Left lung (tissue), 10 donors: ENCODE results near the gene SLC4A3. TPM values are rescaled to one million over a fixed set of nuclear protein-coding genes. Genes with fewer than 3 reads are reported as not detected.
A peak's percentile ranks its signal among the peaks of the same experiment; 100 is the strongest.

Source experiments
- ATAC-seq: fragments of 200-7000 bp; cut with Tn5 transposase; one replicate; pipeline ENCODE4 v1.9.1; 2020; ENCODE audit warnings: moderate library complexity
- DNase-seq, 4 donors: peaks; one replicate each; pipeline ENCODE4 v3.0.0-alpha.2; 2013 to 2020
- H3K27ac ChIP-seq, 2 donors: fragments of 200-600 bp; sonication (generic) in 1 of 2; one replicate each; pipeline versions ENCODE4 v1.5.0 to v1.8.0; 2020 to 2021
- H3K27me3 ChIP-seq, 2 donors: fragments of 200-600 bp; sonication (generic) in 1 of 2; one replicate each; pipeline versions ENCODE4 v1.5.0 to v1.8.0; 2020 to 2021
- H3K36me3 ChIP-seq, 2 donors: fragments of 200-600 bp; sonication (generic) in 1 of 2; one replicate each; pipeline versions ENCODE4 v1.5.0 to v1.8.0; 2020 to 2021
- H3K4me1 ChIP-seq, 2 donors: fragments of 200-600 bp; one replicate each; pipeline ENCODE4 v1.8.0; 2021
- H3K4me3 ChIP-seq, 2 donors: fragments of 200-600 bp; sonication (generic) in 1 of 2; one replicate each; pipeline versions ENCODE4 v1.5.0 to v1.8.0; 2020 to 2021; ENCODE audit warnings: mild to moderate bottlenecking in 1 of 2
- H3K9me3 ChIP-seq, 2 donors: fragments of 200-600 bp; sonication (generic) in 1 of 2; one replicate each; pipeline versions ENCODE4 v1.5.0 to v1.8.0; 2020 to 2021
- CTCF ChIP-seq, 2 donors: fragments of 200-600 bp; sonication (generic) in 1 of 2; IDR thresholded peaks; one replicate each; pipeline versions ENCODE4 v1.5.0 to v1.8.0; 2021; ENCODE audit warnings: antibody characterized with exemption in 2 of 2
- intact Hi-C, 2 donors: fragments of 100-400 bp; cut with DNase I; formaldehyde crosslinking; loops; one replicate each; pipeline versions ENCODE4 v1.11.2 to v1.14.2; 2022
- polyA plus RNA-seq, 6 donors: library from polyadenylated mRNA; unstranded; fragments of 120-200 nt; gene quantifications; one replicate each; pipeline ENCODE4 v1.2.1, GENCODE V29; 2013; ENCODE audit not compliant: insufficient read length in 6 of 6
- total RNA-seq, 2 donors: library from RNA; stranded (reverse); fragmentation: NEBNext Ultra II Directional; extraction: Animal tissue kit (Norgen Biotek cat#: 25700); gene quantifications; one replicate each; pipeline ENCODE4 v1.2.1, GENCODE V29; 2021
- donor health status: DM: no; HTN: yes; CAD: no.
- donor health status: DM: no; HTN: no; CAD: no.

Gene SLC4A3
- total and polyA plus RNA-seq, 8 donors = 2.9 to 13.3 (median 9.8) TPM

- Histone ChIP-seq H3K9me3 (no peaks in the 10 kb centered on the region), H3K27me3 (peaks cover 0 to 42% of the 10 kb centered on the region in 2 donors), H3K4me3 (no peak overlapping the region), H3K27ac (no peak overlapping the region), H3K36me3 (no peaks in the 10 kb centered on the region), H3K4me1 (peaks cover 6 to 7% of the 10 kb centered on the region in 2 donors)
- TF ChIP-seq CTCF (IDR thresholded peaks at IDR 0.05) = no peak
- intact Hi-C loops = no loop called here
- no peak for ATAC-seq
- peak in 1 of 4 donors; percentile 20 for DNase-seq
Observed at GRCh38 chr2:219625179-219625578, 2.3 kb upstream of the SLC4A3 start.

- no peak overlapping the region for H3K4me3 ChIP-seq
- intact Hi-C loops = no loop called here
- H3K27me3 ChIP-seq = peaks cover 0 to 48% of the 10 kb centered on the region in 2 donors
- H3K36me3 ChIP-seq = no peaks in the 10 kb centered on the region
- no peak for TF ChIP-seq CTCF (IDR thresholded peaks at IDR 0.05)
- H3K9me3 ChIP-seq = no peaks in the 10 kb centered on the region
- peaks cover 6 to 7% of the 10 kb centered on the region in 2 donors for H3K4me1 ChIP-seq
- ATAC-seq = no peak
- DNase-seq = no peak
- H3K27ac ChIP-seq = no peak overlapping the region
Observed at GRCh38 chr2:219626540-219626939, 890 bp upstream of the SLC4A3 start.

GRCh38 chr2:219628235-219628985 lies 980 bp downstream of the SLC4A3 start:
- DNase-seq = peak in 1 of 4 donors; percentile 76
- H3K27me3 ChIP-seq = peaks cover 0 to 57% of the 10 kb centered on the region in 2 donors
- H3K36me3 ChIP-seq = no peaks in the 10 kb centered on the region
- no peak for TF ChIP-seq CTCF (IDR thresholded peaks at IDR 0.05)
- no peaks in the 10 kb centered on the region for H3K9me3 ChIP-seq
- ATAC-seq = no peak
- H3K27ac ChIP-seq = no peak overlapping the region
- H3K4me1 ChIP-seq = peaks cover 6 to 7% of the 10 kb centered on the region in 2 donors
- intact Hi-C loops = no loop called here
- H3K4me3 ChIP-seq = peak overlapping the region in 1 of 2 donors; percentile 32

- DNase-seq (peak in 1 of 4 donors; percentile 51), ATAC-seq (no peak)
- Histone ChIP-seq H3K36me3 (no peaks in the 10 kb centered on the region), H3K27ac (no peak overlapping the region), H3K27me3 (peaks cover 0 to 57% of the 10 kb centered on the region in 2 donors), H3K4me3 (no peak overlapping the region), H3K4me1 (peaks cover 6 to 7% of the 10 kb centered on the region in 2 donors), H3K9me3 (no peaks in the 10 kb centered on the region)
- no peak for TF ChIP-seq CTCF (IDR thresholded peaks at IDR 0.05)
- intact Hi-C loops = no loop called here
Observed at GRCh38 chr2:219628986-219629901, 1.8 kb downstream of the SLC4A3 start.
